ENCODE data around the gene G3BP1.

DNA sequence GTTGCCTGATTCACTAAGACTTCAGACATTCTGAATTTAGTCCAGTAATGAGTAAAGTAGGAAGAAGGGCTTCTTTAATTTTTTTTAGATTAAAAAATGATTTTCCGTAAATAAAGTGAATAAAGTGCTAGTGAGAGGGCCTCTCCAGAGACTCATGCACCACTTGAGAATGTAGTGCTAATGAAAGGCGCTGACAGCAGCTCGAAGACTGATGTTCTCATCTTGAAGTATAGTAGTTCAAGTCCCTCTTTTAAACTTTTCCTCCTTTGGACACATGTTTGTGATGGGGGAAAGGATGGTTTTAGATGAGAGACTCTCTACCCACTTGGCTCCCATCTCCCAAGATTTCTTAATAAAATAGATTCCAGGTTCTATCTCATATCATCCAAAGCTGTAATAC lies 48.5 kb downstream of the G3BP1 start:
- TF ChIP-seq, protein P1, sequence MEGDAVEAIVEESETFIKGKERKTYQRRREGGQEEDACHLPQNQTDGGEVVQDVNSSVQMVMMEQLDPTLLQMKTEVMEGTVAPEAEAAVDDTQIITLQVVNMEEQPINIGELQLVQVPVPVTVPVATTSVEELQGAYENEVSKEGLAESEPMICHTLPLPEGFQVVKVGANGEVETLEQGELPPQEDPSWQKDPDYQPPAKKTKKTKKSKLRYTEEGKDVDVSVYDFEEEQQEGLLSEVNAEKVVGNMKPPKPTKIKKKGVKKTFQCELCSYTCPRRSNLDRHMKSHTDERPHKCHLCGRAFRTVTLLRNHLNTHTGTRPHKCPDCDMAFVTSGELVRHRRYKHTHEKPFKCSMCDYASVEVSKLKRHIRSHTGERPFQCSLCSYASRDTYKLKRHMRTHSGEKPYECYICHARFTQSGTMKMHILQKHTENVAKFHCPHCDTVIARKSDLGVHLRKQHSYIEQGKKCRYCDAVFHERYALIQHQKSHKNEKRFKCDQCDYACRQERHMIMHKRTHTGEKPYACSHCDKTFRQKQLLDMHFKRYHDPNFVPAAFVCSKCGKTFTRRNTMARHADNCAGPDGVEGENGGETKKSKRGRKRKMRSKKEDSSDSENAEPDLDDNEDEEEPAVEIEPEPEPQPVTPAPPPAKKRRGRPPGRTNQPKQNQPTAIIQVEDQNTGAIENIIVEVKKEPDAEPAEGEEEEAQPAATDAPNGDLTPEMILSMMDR (conservative IDR thresholded peaks at IDR 0.05) = no peak
- no peak for TF ChIP-seq ZFX (IDR thresholded peaks at IDR 0.05)
